HepG2 (cell line): ENCODE results near the gene SLX4. TPM values are rescaled to one million over a fixed set of nuclear protein-coding genes. Genes with fewer than 3 reads are reported as not detected.

Experiments
- ATRX ChIP-seq: sonication (generic); formaldehyde crosslinking; IDR thresholded peaks from 2 replicates; pipeline ENCODE4 v1.4.0; 2020; ENCODE audit warnings: missing genetic modification reagents, borderline replicate concordance
- CENPBD1 ChIP-seq: sonication (generic); formaldehyde crosslinking; IDR thresholded peaks from 2 replicates; pipeline ENCODE4 v1.8.0; 2022; ENCODE audit warnings: missing genetic modification reagents, low read depth, mild to moderate bottlenecking, borderline replicate concordance
- DMTF1 ChIP-seq: sonication (generic); formaldehyde crosslinking; IDR thresholded peaks from 2 replicates; pipeline ENCODE4 v1.4.0; 2020; ENCODE audit warnings: mild to moderate bottlenecking, missing genetic modification reagents
- EED ChIP-seq: sonication (generic); formaldehyde crosslinking; IDR thresholded peaks from 2 replicates; pipeline ENCODE4 v1.5.0; 2020; ENCODE audit warnings: mild to moderate bottlenecking, missing genetic modification reagents
- ETV6 ChIP-seq: sonication (generic); formaldehyde crosslinking; conservative IDR thresholded peaks from 2 replicates; pipeline ENCODE4 v1.4.0; 2020; ENCODE audit warnings: missing genetic modification reagents
- GMEB2 ChIP-seq: IDR thresholded peaks from 2 replicates; pipeline ENCODE4 v1.6.1; 2016; ENCODE audit warnings: missing biosample characterization, missing genetic modification reagents, low read depth
- ISL2 ChIP-seq: sonication (generic); formaldehyde crosslinking; IDR thresholded peaks from 2 replicates; pipeline ENCODE4 v1.5.0; 2020; ENCODE audit warnings: missing genetic modification reagents
- NAIF1 ChIP-seq: sonication (generic); formaldehyde crosslinking; IDR thresholded peaks from 2 replicates; pipeline ENCODE4 v1.5.0; 2020; ENCODE audit warnings: mild to moderate bottlenecking, missing genetic modification reagents, borderline replicate concordance
- PLSCR1 ChIP-seq: sonication (generic); formaldehyde crosslinking; IDR thresholded peaks from 2 replicates; pipeline ENCODE4 v1.5.0; 2020; ENCODE audit warnings: missing genetic modification reagents, mild to moderate bottlenecking, borderline replicate concordance
- POLR2AphosphoS2 ChIP-seq: IDR thresholded peaks from 2 replicates; pipeline ENCODE4 v1.6.1; 2011; ENCODE audit warnings: low read depth, low read length, improper control_type of control experiment
- RARA ChIP-seq: IDR thresholded peaks from 2 replicates; pipeline ENCODE4 v1.6.1; 2016; ENCODE audit warnings: missing genetic modification reagents, missing compliant biosample characterization
- SKI ChIP-seq: fragments of 450-650 bp; IDR thresholded peaks from one replicate; pipeline ENCODE4 v1.6.1; 2018; ENCODE audit warnings: mild to moderate bottlenecking; ENCODE audit not compliant: partially characterized antibody
- TERF1 ChIP-seq: sonication (generic); formaldehyde crosslinking; IDR thresholded peaks from 2 replicates; pipeline ENCODE4 v1.8.0; 2022; ENCODE audit warnings: mild to moderate bottlenecking, missing genetic modification reagents, moderate library complexity
- ZIK1 ChIP-seq: sonication (generic); formaldehyde crosslinking; IDR thresholded peaks from 2 replicates; pipeline ENCODE4 v1.5.0; 2020; ENCODE audit warnings: mild to moderate bottlenecking, low read depth, missing genetic modification reagents, borderline replicate concordance
- ZNF282 ChIP-seq: fragments of 450-650 bp; IDR thresholded peaks from 2 replicates; pipeline ENCODE4 v1.6.1; 2018; ENCODE audit not compliant: partially characterized antibody
- ZNF367 ChIP-seq: sonication (generic); formaldehyde crosslinking; IDR thresholded peaks from 2 replicates; pipeline ENCODE4 v1.4.0; 2020; ENCODE audit warnings: missing genetic modification reagents, borderline replicate concordance
- ZNF512B ChIP-seq: sonication (generic); formaldehyde crosslinking; IDR thresholded peaks from 2 replicates; pipeline ENCODE4 v1.5.1; 2020; ENCODE audit warnings: missing genetic modification reagents, mild to moderate bottlenecking, borderline replicate concordance
- ZNF740 ChIP-seq: sonication (generic); formaldehyde crosslinking; IDR thresholded peaks from 2 replicates; pipeline ENCODE4 v1.4.0; 2020; ENCODE audit warnings: missing genetic modification reagents
- ZSCAN31 ChIP-seq: sonication (generic); formaldehyde crosslinking; IDR thresholded peaks from 2 replicates; pipeline ENCODE4 v1.5.0; 2020; ENCODE audit warnings: low read depth, mild to moderate bottlenecking, missing genetic modification reagents
- polyA plus RNA-seq, 8 experiments: library from polyadenylated mRNA; depleted of rRNA in 3 of 8; stranded (reverse) in 7 of 8; unstranded in 1 of 8; fragments of >200 nt; fragmentation: Illumina TruSeq in 4 of 8; extraction: Trizol in 4 of 8; gene quantifications; 2 replicates each; pipeline versions ENCODE4 v1.2.1 to v1.2.3, GENCODE V29; 2011 to 2016; ENCODE audit warnings: low read depth in 4 of 8, missing spikeins in 1 of 8, mixed read lengths in 1 of 8; ENCODE audit not compliant: insufficient read depth in 1 of 8
- total RNA-seq, 5 experiments: library from RNA; depleted of rRNA; stranded (reverse); fragments of >200 nt; fragmentation: Illumina TruSeq; extraction: Trizol; gene quantifications; 2 replicates each; pipeline ENCODE4 v1.2.3, GENCODE V29; 2016; ENCODE audit warnings: low read depth in 1 of 5

SLX4 gene
- total and polyA plus RNA-seq, 2 of the 13 experiments (the other 11 are each of a cell fraction or from before 2014, with no cell fraction given): 1.1 to 3.6 TPM

- TF ChIP-seq SKI: no peak
- TF ChIP-seq NAIF1 (CRISPR knock-in tag): no peak
- no peak for TF ChIP-seq POLR2AphosphoS2
- no peak for TF ChIP-seq ZSCAN31 (CRISPR knock-in tag)
- no peak for TF ChIP-seq ZNF367
- no peak for TF ChIP-seq ATRX (CRISPR knock-in tag)
- no peak for TF ChIP-seq ETV6 (CRISPR knock-in tag)
- no peak for TF ChIP-seq TERF1 (CRISPR knock-in tag)
- no peak for TF ChIP-seq EED
- TF ChIP-seq PLSCR1 (CRISPR knock-in tag): no peak
- no peak for TF ChIP-seq ZNF512B
- TF ChIP-seq ZNF740 (CRISPR knock-in tag): no peak
- TF ChIP-seq ZIK1 (CRISPR knock-in tag): no peak
- TF ChIP-seq GMEB2: no peak
- TF ChIP-seq CENPBD1 (CRISPR knock-in tag): no peak
- TF ChIP-seq ISL2 (CRISPR knock-in tag): no peak
- no peak for TF ChIP-seq DMTF1
- TF ChIP-seq ZNF282: no peak
- TF ChIP-seq RARA: peak; percentile 40; the same call in 1 of the 2 replicates
Observed at GRCh38 chr16:3609895-3610697, 1.3 kb downstream of the SLX4 start (continued).
